ENCODE results near the gene THSD4. TPM values are rescaled to one million over a fixed set of nuclear protein-coding genes. Genes with fewer than 3 reads are reported as not detected.

The THSD4 gene
- total and polyA plus RNA-seq, 8 donors, result 15.7 to 43.3 (median 19.1) TPM

- Histone ChIP-seq H3K4me3 (no peak overlapping the region), H3K27me3 (no peaks in the 10 kb centered on the region), H3K4me1 (no peaks in the 10 kb centered on the region), H3K27ac (no peak overlapping the region), H3K36me3 (no peaks in the 10 kb centered on the region), H3K9me3 (no peaks in the 10 kb centered on the region)
- TF ChIP-seq, protein P1, sequence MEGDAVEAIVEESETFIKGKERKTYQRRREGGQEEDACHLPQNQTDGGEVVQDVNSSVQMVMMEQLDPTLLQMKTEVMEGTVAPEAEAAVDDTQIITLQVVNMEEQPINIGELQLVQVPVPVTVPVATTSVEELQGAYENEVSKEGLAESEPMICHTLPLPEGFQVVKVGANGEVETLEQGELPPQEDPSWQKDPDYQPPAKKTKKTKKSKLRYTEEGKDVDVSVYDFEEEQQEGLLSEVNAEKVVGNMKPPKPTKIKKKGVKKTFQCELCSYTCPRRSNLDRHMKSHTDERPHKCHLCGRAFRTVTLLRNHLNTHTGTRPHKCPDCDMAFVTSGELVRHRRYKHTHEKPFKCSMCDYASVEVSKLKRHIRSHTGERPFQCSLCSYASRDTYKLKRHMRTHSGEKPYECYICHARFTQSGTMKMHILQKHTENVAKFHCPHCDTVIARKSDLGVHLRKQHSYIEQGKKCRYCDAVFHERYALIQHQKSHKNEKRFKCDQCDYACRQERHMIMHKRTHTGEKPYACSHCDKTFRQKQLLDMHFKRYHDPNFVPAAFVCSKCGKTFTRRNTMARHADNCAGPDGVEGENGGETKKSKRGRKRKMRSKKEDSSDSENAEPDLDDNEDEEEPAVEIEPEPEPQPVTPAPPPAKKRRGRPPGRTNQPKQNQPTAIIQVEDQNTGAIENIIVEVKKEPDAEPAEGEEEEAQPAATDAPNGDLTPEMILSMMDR (IDR thresholded peaks at IDR 0.05), result no peak
- intact Hi-C loops (cut with DNase I), result no loop called here
- DNase-seq (no peak), ATAC-seq (no peak)
These were observed 692.4 kb downstream of the THSD4 start for GRCh38 chr15:71807691-71808091.

DNA sequence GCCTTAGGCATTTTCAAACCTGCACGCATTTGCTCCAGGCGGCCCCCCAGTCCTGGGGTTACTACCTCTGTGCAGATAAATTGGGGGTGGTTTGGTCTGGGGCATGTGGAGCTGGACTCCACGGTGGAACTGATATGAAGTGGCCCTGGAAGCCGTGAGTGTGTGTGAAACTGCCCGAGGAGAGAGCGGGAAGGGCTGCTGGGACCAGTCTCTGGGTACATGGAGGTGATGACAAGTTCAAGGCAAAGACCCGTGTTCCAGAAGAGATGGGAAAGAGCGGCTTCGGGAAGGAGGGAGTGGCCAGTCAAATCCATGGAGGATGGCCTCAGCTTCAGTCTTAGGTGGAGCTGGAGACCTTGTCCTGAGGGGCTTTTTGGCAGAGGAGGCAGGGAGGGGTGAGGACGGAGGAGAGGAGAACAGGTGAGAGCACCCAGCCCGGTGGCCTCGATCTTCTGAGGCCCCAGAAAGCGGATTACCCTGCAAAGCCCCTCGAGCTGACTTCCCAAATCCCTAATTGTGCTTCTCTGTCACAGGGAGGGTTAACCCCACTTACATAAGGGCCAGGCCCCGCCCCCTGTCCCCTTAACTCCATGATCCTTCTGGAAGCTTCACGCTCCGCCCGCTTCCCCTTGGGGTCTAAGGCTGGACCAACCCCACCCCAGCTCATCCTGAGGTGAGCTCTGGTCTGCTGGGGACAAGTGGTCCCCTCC, 693.2 kb downstream of the THSD4 start:
- intact Hi-C loops (cut with DNase I), result no loop called here
- ATAC-seq (no peak), DNase-seq (no peak)
- no peak overlapping the region for H3K27ac ChIP-seq
- no peak overlapping the region for H3K4me3 ChIP-seq
- no peaks in the 10 kb centered on the region for H3K36me3 ChIP-seq
- no peaks in the 10 kb centered on the region for H3K27me3 ChIP-seq
- H3K9me3 ChIP-seq, result no peaks in the 10 kb centered on the region
- no peaks in the 10 kb centered on the region for H3K4me1 ChIP-seq
- TF ChIP-seq, protein P1 (IDR thresholded peaks at IDR 0.05), result no peak

GRCh38 chr15:71809346-71809745, 694.1 kb downstream of the THSD4 start:
- H3K36me3 ChIP-seq, result no peaks in the 10 kb centered on the region
- ATAC-seq (no peak), DNase-seq (no peak)
- no peaks in the 10 kb centered on the region for H3K27me3 ChIP-seq
- no peaks in the 10 kb centered on the region for H3K9me3 ChIP-seq
- TF ChIP-seq, protein P1 (IDR thresholded peaks at IDR 0.05), result no peak
- intact Hi-C loops (cut with DNase I), result no loop called here
- H3K4me3 ChIP-seq, result no peak overlapping the region
- no peaks in the 10 kb centered on the region for H3K4me1 ChIP-seq
- no peak overlapping the region for H3K27ac ChIP-seq

- H3K9me3 ChIP-seq, result no peaks in the 10 kb centered on the region
- TF ChIP-seq, protein P1 (IDR thresholded peaks at IDR 0.05), result no peak
- ATAC-seq (no peak), DNase-seq (peak in 1 of 4 donors; percentile 61)
- H3K27ac ChIP-seq, result no peak within 1 kb of the TSS
- no peaks in the 10 kb centered on the region for H3K36me3 ChIP-seq
- H3K4me1 ChIP-seq, result no peaks in the 10 kb centered on the region
- no peak within 1 kb of the TSS for H3K4me3 ChIP-seq
- H3K27me3 ChIP-seq, result no peaks in the 10 kb centered on the region
- intact Hi-C loops (cut with DNase I), result no loop called here
These were observed 695.2 kb downstream of the THSD4 start, which contains the start of gene NR2E3 for GRCh38 chr15:71810256-71811035. NR2E3 (plus strand) TSS chr15:71810554; CDS start chr15:71810744, 190 bp downstream.

GRCh38 chr15:71811036-71811736, 695.9 kb downstream of the THSD4 start:
- intact Hi-C loops (cut with DNase I), result no loop called here
- Histone ChIP-seq H3K36me3 (no peaks in the 10 kb centered on the region), H3K9me3 (no peaks in the 10 kb centered on the region), H3K4me1 (no peaks in the 10 kb centered on the region), H3K27ac (no peak overlapping the region), H3K27me3 (no peaks in the 10 kb centered on the region), H3K4me3 (no peak overlapping the region)
- ATAC-seq (no peak), DNase-seq (peak in 1 of 4 donors; percentile 59)
- TF ChIP-seq, protein P1 (IDR thresholded peaks at IDR 0.05), result no peak
